ENCODE data around the gene PALLD.

The PALLD gene

DNA sequence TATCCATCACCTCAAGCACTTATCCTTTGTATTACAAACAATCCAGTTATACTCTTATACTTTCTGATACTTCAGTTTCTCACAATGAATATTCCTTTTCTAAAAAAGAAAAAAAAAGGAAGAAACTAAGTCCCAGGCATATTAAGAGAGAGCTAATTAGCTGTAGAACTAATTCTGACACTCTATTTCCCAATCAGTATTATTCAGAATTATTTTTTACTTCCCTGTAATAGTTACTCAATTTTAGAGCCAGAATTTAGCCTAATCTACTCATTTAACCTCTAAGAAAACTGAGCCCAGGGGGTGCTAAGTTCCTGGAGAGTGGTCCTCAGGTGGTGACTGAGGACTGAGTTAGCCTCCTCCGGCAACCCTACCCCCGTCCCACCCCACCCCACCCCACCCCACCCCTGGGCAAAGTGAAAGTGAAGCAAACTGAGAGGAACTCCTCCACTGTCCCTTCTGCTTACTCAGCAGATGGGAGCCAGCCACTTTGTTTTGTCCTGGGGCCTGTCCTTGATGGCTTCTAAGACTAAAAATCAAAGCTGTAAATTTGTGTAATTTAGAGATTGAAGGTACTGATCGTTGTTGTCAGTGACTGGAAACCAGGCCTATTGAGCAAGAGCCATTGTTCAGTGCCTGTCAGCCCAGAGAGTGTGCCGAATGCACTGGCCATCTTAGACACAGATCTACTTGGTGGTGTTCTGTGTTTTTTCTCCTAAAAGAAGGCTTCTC is 351.1 kb downstream of the PALLD start:
- TF ChIP-seq, protein P1, sequence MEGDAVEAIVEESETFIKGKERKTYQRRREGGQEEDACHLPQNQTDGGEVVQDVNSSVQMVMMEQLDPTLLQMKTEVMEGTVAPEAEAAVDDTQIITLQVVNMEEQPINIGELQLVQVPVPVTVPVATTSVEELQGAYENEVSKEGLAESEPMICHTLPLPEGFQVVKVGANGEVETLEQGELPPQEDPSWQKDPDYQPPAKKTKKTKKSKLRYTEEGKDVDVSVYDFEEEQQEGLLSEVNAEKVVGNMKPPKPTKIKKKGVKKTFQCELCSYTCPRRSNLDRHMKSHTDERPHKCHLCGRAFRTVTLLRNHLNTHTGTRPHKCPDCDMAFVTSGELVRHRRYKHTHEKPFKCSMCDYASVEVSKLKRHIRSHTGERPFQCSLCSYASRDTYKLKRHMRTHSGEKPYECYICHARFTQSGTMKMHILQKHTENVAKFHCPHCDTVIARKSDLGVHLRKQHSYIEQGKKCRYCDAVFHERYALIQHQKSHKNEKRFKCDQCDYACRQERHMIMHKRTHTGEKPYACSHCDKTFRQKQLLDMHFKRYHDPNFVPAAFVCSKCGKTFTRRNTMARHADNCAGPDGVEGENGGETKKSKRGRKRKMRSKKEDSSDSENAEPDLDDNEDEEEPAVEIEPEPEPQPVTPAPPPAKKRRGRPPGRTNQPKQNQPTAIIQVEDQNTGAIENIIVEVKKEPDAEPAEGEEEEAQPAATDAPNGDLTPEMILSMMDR (IDR thresholded peaks at IDR 0.05; ENCODE audit: low read depth, low read length): no peak
- TF ChIP-seq POLR2A (IDR thresholded peaks at IDR 0.05; ENCODE audit: extremely low read depth, insufficient read length) (no peak), MYC (IDR thresholded peaks at IDR 0.05; ENCODE audit: low read depth, low read length) (no peak)
- TF ChIP-seq, protein P2, sequence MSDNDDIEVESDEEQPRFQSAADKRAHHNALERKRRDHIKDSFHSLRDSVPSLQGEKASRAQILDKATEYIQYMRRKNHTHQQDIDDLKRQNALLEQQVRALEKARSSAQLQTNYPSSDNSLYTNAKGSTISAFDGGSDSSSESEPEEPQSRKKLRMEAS (IDR thresholded peaks at IDR 0.05; ENCODE audit: low read depth, low read length): no peak
- no peak for DNase-seq (ENCODE audit: low read depth)
- no peak overlapping the region for H3K4me3 ChIP-seq (ENCODE audit: low read depth, low read length)

DNA sequence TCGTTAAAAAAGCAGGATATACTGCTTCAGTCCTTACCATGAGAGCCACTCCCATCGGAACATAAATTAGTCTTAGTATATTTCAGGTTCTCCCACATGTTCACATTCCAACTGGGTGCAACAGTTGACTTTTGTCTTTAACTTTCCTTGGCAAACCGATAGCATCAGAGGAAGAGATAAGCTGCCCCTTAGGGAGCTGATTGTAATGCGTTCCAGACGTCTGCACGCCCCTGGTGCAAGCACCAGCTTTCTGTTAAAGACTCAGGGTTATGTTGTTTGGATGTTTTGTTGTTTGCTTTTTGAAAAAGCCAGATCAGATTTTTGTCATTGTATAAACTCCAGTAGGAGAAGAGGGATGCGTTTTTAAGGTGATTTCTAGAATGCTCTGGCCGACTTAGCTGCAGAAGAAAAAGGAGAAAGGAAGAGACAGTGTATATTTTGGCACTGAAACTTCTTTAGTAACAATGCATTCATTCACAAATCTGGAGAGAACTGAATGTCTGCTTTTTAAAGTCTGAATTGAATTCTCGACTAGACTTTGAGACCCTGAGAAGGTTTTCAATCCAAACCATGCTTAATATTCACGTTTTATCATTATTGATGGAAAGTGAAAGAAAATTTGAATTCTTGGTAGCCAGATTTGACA is 352.3 kb downstream of the PALLD start:
- no peak overlapping the region for H3K4me3 ChIP-seq (ENCODE audit: low read depth, low read length)
- TF ChIP-seq MYC (IDR thresholded peaks at IDR 0.05; ENCODE audit: low read depth, low read length): no peak
- TF ChIP-seq, protein P1 (IDR thresholded peaks at IDR 0.05; ENCODE audit: low read depth, low read length): no peak
- TF ChIP-seq POLR2A (IDR thresholded peaks at IDR 0.05; ENCODE audit: extremely low read depth, insufficient read length): no peak
- TF ChIP-seq, protein P2 (IDR thresholded peaks at IDR 0.05; ENCODE audit: low read depth, low read length): no peak
- DNase-seq (ENCODE audit: low read depth): no peak

DNA sequence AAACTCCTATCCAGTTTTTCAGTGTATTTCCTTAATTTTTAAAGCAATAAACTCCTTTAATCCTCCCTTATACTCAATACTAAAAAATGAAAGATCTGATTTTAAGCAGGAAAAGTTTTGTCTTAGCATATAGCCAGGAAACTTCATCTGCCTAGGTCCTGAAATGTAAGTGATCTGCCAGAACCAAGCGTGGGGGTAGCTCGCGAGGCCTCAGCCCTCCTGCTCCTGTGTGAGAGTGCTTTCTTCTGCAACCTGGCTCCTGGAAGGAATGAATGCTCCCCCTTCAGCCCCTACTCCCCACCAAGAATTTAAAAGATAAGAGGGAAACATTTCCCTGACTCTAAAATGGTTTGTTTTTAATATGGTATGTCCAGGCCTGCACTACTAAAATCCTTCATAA is 353.1 kb downstream of the PALLD start:
- H3K4me3 ChIP-seq (ENCODE audit: low read depth, low read length): no peak overlapping the region
- no peak for DNase-seq (ENCODE audit: low read depth)
- TF ChIP-seq, protein P1 (IDR thresholded peaks at IDR 0.05; ENCODE audit: low read depth, low read length): no peak
- TF ChIP-seq, protein P2 (IDR thresholded peaks at IDR 0.05; ENCODE audit: low read depth, low read length): no peak
- TF ChIP-seq MYC (IDR thresholded peaks at IDR 0.05; ENCODE audit: low read depth, low read length) (no peak), POLR2A (IDR thresholded peaks at IDR 0.05; ENCODE audit: extremely low read depth, insufficient read length) (no peak)

DNA sequence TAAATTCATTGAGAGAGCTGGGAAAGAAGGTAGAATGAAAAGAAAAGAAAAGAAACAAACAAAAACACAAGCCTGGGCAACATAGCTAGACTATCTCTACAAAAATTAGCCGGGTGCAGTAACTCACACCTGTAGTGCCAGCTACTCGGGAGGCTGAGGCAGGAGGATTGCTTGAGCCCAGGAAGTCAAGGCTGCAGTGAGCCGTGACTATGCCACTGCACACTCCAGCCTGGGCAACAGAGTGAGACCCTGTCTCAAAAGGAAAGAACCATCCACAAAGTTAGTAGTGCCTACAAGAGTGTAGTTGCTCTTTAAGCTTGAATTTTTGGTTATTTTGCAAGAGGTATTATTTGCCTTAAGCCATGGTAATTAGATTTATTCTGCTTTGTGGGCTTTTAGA is 355.5 kb downstream of the PALLD start:
- no peak overlapping the region for H3K4me3 ChIP-seq (ENCODE audit: low read depth, low read length)
- TF ChIP-seq, protein P2 (IDR thresholded peaks at IDR 0.05; ENCODE audit: low read depth, low read length): no peak
- TF ChIP-seq, protein P1 (IDR thresholded peaks at IDR 0.05; ENCODE audit: low read depth, low read length): no peak
- TF ChIP-seq POLR2A (IDR thresholded peaks at IDR 0.05; ENCODE audit: extremely low read depth, insufficient read length): no peak
- TF ChIP-seq MYC (IDR thresholded peaks at IDR 0.05; ENCODE audit: low read depth, low read length): no peak
- DNase-seq (ENCODE audit: low read depth): no peak

DNA sequence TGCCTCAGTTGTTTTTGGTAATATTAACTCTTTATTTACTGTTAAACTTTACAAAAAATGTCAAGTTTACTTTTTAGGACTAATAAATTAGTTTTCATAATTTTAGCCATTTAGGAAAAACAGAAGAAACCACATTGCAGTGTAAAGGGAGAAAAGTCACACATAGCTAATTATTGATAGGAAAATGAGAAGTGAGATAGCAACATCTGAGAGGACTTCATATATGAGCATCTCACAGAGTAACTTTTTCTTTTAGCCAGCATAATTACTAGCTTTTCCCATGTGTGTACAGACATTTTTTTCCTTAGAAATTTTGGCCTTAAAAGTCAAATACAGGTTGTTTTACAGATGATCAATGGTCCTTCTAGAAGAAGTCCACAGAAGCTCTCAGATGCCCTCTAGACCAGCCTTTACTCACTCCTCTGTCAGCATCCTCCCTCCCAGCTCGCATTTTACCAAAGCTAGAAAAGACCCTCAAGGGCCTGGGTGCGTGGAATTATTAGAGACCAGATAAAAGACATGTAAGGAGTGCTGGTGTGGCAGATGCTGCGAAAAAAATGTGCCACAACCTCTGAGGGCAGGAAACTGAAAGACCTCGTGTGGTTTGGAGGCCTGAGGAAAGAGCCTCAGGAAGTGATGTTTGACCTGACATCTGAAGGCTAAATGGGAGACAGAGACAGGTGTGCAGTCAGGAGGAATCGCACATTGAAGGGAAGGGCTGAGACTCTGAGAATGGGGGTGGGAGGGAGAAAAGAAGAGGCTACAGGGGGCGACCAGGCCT is 356.3 kb downstream of the PALLD start:
- DNase-seq (ENCODE audit: low read depth): no peak
- no peak overlapping the region for H3K4me3 ChIP-seq (ENCODE audit: low read depth, low read length)
- TF ChIP-seq, protein P2 (IDR thresholded peaks at IDR 0.05; ENCODE audit: low read depth, low read length): no peak
- TF ChIP-seq, protein P1 (IDR thresholded peaks at IDR 0.05; ENCODE audit: low read depth, low read length): no peak
- TF ChIP-seq MYC (IDR thresholded peaks at IDR 0.05; ENCODE audit: low read depth, low read length) (no peak), POLR2A (IDR thresholded peaks at IDR 0.05; ENCODE audit: extremely low read depth, insufficient read length) (no peak)
